ENCODE data around the gene POLR3A. TPM values are rescaled to one million over a fixed set of nuclear protein-coding genes. Genes with fewer than 3 reads are reported as not detected.
"Not testable (repeated sequence)": the region's sequence is repeated elsewhere in the genome, so short reads cannot be mapped to it uniquely, and the experiment has no call there.

The POLR3A gene
- total RNA-seq, 1 experiment from 2014 or later: 14.9 TPM

DNA sequence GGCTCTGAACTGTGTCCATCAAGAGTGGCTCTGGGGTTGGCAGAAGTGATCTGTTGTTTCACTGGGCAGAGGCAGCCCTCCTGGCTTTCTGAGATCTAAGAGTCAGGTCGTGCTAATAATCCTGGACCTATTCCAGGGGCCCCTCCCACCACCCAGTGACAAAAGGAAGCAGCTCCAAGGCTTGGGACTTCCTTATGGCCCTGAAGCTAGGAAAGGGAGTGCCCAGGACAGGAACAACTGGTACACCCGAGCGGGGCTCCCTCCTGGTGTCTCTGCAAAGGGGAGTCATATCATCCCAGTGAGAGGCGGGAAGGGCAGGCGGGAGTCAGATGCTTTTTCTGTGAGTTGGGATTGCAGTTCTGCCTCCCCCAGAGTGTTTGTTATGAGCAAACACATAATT is 36.7 kb upstream of the POLR3A start:
- H3K79me2 ChIP-seq (ENCODE audit: low read depth): no peaks in the 10 kb centered on the region
- no peaks in the 10 kb centered on the region for H3K9me2 ChIP-seq (ENCODE audit: insufficient read depth)
- H3K4me1 ChIP-seq (replicated peaks; ENCODE audit: insufficient read depth): no peaks in the 10 kb centered on the region
- no peak for DNase-seq
- no peak overlapping the region for H3K4me2 ChIP-seq
- no TSS peak for BruUV-seq (replicated peaks)
- intact Hi-C loops (cut with micrococcal nuclease; ENCODE audit: unreplicated experiment): no loop called here
- H3K27ac ChIP-seq: no peak overlapping the region
- H4K20me1 ChIP-seq (ENCODE audit: insufficient read depth): no peaks in the 10 kb centered on the region
- H3K27me3 ChIP-seq (ENCODE audit: insufficient read depth, low read depth): no peaks in the 10 kb centered on the region; the same call in none of the 2 replicates
- CTCF ChIA-PET: no interaction called here
- H3K4me3 ChIP-seq: no peak overlapping the region
- no peak overlapping the region for H2AFZ ChIP-seq
- POLR2A ChIA-PET (ENCODE audit: unreplicated experiment): no interaction called here
- TF ChIP-seq CTCF (conservative IDR thresholded peaks at IDR 0.05): no peak
- TF ChIP-seq EZH2 (IDR thresholded peaks at IDR 0.05; ENCODE audit: low read depth): no peak
- H3K36me3 ChIP-seq (ENCODE audit: low read depth): no peaks in the 10 kb centered on the region
- H3K9me3 ChIP-seq (ENCODE audit: insufficient read depth, low read depth): no peaks in the 10 kb centered on the region
- H3F3A ChIP-seq (ENCODE audit: insufficient read depth, low read depth): no peaks in the 10 kb centered on the region

DNA sequence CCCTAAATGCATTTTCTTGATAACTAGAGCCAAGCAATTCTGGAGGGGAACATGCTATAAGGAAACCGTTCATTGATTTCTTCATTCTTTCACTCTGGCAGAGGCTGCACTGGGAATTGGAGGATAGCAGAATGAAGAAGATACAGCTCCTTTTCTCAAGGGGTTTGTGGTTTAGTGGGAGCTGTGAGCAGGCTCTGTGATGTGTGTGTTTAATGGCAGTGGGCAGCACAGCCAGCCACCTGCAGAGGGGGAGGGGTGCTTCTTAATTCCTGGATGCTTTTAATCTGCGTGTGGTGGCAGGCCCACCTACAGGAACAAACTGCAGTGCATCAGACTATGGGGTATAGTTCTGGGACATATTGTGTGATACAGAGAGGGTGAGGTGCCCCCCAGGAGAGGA is 36.3 kb upstream of the POLR3A start:
- no peak for DNase-seq
- H3K4me2 ChIP-seq: no peak overlapping the region
- ChIA-PET POLR2A (ENCODE audit: unreplicated experiment) (no interaction called here), CTCF (no interaction called here)
- TF ChIP-seq EZH2 (IDR thresholded peaks at IDR 0.05; ENCODE audit: low read depth) (no peak), CTCF (conservative IDR thresholded peaks at IDR 0.05) (no peak)
- no peaks in the 10 kb centered on the region for H3K79me2 ChIP-seq (ENCODE audit: low read depth)
- no peak overlapping the region for H3K4me3 ChIP-seq
- BruUV-seq (replicated peaks): no TSS peak
- H3K9me2 ChIP-seq (ENCODE audit: insufficient read depth): no peaks in the 10 kb centered on the region
- intact Hi-C loops (cut with micrococcal nuclease; ENCODE audit: unreplicated experiment): no loop called here
- H3K4me1 ChIP-seq (replicated peaks; ENCODE audit: insufficient read depth): no peaks in the 10 kb centered on the region
- H3K9me3 ChIP-seq (ENCODE audit: insufficient read depth, low read depth): no peaks in the 10 kb centered on the region
- no peaks in the 10 kb centered on the region for H3K36me3 ChIP-seq (ENCODE audit: low read depth)
- no peaks in the 10 kb centered on the region; the same call in none of the 2 replicates for H3K27me3 ChIP-seq (ENCODE audit: insufficient read depth, low read depth)
- no peak overlapping the region for H2AFZ ChIP-seq
- no peaks in the 10 kb centered on the region for H4K20me1 ChIP-seq (ENCODE audit: insufficient read depth)
- H3F3A ChIP-seq (ENCODE audit: insufficient read depth, low read depth): no peaks in the 10 kb centered on the region
- H3K27ac ChIP-seq: no peak overlapping the region

DNA sequence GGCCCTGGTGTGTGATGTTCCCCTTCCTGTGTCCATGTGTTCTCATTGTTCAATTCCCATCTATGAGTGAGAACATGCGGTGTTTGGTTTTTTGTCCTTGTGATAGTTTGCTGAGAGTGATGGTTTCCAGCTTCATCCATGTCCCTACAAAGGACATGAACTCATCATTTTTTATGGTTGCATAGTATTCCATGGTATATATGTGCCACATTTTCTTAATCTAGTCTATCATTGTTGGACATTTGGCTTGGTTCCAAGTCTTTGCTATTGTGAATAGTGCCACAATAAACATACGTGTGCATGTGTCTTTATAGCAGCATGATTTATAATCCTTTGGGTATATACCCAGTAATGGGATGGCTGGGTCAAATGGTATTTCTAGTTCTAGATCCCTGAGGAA is 35.6 kb upstream of the POLR3A start:
- H3F3A ChIP-seq (ENCODE audit: insufficient read depth, low read depth); intact Hi-C loops (cut with micrococcal nuclease; ENCODE audit: unreplicated experiment); BruUV-seq (replicated peaks); H3K79me2 ChIP-seq (ENCODE audit: low read depth); CTCF ChIA-PET; H3K9me3 ChIP-seq (ENCODE audit: insufficient read depth, low read depth); POLR2A ChIA-PET (ENCODE audit: unreplicated experiment); H3K4me1 ChIP-seq (replicated peaks; ENCODE audit: insufficient read depth); H2AFZ ChIP-seq; H3K4me3 ChIP-seq; H3K27ac ChIP-seq; H3K36me3 ChIP-seq (ENCODE audit: low read depth); DNase-seq; H3K27me3 ChIP-seq (ENCODE audit: insufficient read depth, low read depth); H4K20me1 ChIP-seq (ENCODE audit: insufficient read depth); H3K4me2 ChIP-seq; H3K9me2 ChIP-seq (ENCODE audit: insufficient read depth): not testable (repeated sequence)

DNA sequence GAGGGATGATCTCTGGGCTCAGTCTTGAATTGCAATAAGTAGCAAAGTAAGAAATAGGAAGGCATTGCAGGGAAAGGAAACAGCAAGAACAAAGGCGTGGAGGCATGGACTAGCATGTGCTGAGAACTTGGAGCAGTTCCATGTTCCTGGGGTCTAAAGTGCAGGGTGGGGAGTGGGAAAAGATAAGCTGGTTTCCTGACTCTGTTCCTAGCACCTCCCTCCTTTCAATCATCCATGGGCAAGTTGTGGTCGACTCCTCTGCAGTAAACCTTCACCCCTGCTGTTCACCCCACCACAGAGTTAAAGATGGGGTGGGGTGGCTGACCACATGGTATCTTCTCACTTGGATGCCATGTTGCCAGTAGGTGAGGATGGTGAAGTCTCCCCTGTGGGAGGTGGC is 33.9 kb upstream of the POLR3A start:
- Histone ChIP-seq H3K36me3 (ENCODE audit: low read depth) (no peaks in the 10 kb centered on the region), H4K20me1 (ENCODE audit: insufficient read depth) (no peaks in the 10 kb centered on the region), H3F3A (ENCODE audit: insufficient read depth, low read depth) (no peaks in the 10 kb centered on the region), H3K4me1 (replicated peaks; ENCODE audit: insufficient read depth) (no peaks in the 10 kb centered on the region), H3K9me2 (ENCODE audit: insufficient read depth) (no peaks in the 10 kb centered on the region), H3K27ac (no peak overlapping the region), H3K79me2 (ENCODE audit: low read depth) (no peaks in the 10 kb centered on the region), H3K27me3 (ENCODE audit: insufficient read depth, low read depth) (no peaks in the 10 kb centered on the region; the same call in none of the 2 replicates), H2AFZ (no peak overlapping the region), H3K4me2 (no peak overlapping the region), H3K4me3 (no peak overlapping the region), H3K9me3 (ENCODE audit: insufficient read depth, low read depth) (no peaks in the 10 kb centered on the region)
- POLR2A ChIA-PET (ENCODE audit: unreplicated experiment): interaction anchor here (0.5 kb wide), 1 partner anchor 907 kb away, joined by 22 read pairs; no protein-coding TSS in a partner anchor
- no TSS peak for BruUV-seq (replicated peaks)
- CTCF ChIA-PET: no interaction called here
- no peak for DNase-seq
- intact Hi-C loops (cut with micrococcal nuclease; ENCODE audit: unreplicated experiment): no loop called here
- TF ChIP-seq EZH2 (IDR thresholded peaks at IDR 0.05; ENCODE audit: low read depth) (no peak), CTCF (conservative IDR thresholded peaks at IDR 0.05) (no peak)
